GM06990 (cell line): ENCODE results near the gene ARMC8.

ENCODE experiments used
- DNase-seq: peaks from one replicate; pipeline ENCODE4 v3.0.0-alpha.2; 2011; ENCODE audit not compliant: insufficient read length; ENCODE audit errors: extremely low read depth
- H3K27me3 ChIP-seq: replicated peaks from 2 replicates; pipeline ENCODE4 v1.6.0; 2011; ENCODE audit warnings: low read length; ENCODE audit not compliant: control insufficient read depth, insufficient read depth
- H3K36me3 ChIP-seq: 2 replicates; pipeline ENCODE4 v1.5.1; 2011; ENCODE audit warnings: low read length; ENCODE audit not compliant: control insufficient read depth, insufficient read depth
- H3K4me3 ChIP-seq: replicated peaks from 2 replicates; pipeline ENCODE4 v1.5.1; 2011; ENCODE audit warnings: low read depth, mild to moderate bottlenecking, control low read depth, low read length
- TF ChIP-seq, protein P1 (sequence below): IDR thresholded peaks from 2 replicates; pipeline ENCODE4 v1.5.1; 2011; ENCODE audit warnings: low read length, control low read depth, mild to moderate bottlenecking, inconsistent platforms; ENCODE audit not compliant: insufficient read depth, poor library complexity, severe bottlenecking

ARMC8 gene

DNA sequence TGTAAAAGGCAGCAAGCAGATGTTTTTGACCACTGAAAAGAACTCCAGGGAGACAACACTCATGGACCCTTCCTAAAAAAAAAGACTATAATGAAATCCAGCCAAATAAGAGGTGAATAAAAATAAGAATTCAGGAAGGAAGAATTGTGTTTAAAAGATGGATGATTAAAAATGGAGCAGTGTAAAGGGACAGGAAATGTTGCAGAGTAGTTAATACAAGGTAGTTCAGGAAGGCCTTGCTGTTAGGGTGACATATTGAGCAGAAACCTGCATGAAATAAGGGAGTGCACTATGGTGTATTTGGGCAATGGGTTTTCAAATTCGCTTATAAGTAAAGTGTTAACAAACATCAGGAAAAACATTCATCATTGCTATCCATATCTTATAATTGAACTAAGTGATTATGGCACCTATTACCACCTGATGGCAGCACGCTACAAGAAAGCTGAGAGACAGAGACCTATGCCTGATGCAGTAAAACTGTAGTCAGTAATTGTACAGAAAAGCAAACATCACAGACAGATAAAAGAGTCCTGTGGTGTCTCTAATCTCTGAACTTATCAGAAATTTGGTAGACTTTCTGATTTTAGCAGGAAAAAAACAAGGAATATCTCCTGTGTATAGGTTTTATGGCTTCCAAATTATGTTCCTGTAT, 6.6 kb upstream of the ARMC8 start:
- TF ChIP-seq, protein P1, sequence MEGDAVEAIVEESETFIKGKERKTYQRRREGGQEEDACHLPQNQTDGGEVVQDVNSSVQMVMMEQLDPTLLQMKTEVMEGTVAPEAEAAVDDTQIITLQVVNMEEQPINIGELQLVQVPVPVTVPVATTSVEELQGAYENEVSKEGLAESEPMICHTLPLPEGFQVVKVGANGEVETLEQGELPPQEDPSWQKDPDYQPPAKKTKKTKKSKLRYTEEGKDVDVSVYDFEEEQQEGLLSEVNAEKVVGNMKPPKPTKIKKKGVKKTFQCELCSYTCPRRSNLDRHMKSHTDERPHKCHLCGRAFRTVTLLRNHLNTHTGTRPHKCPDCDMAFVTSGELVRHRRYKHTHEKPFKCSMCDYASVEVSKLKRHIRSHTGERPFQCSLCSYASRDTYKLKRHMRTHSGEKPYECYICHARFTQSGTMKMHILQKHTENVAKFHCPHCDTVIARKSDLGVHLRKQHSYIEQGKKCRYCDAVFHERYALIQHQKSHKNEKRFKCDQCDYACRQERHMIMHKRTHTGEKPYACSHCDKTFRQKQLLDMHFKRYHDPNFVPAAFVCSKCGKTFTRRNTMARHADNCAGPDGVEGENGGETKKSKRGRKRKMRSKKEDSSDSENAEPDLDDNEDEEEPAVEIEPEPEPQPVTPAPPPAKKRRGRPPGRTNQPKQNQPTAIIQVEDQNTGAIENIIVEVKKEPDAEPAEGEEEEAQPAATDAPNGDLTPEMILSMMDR: peak; percentile 53
- DNase-seq: no peak
- no peaks in the 10 kb centered on the region for H3K36me3 ChIP-seq
- no peaks in the 10 kb centered on the region for H3K27me3 ChIP-seq
- no peak overlapping the region for H3K4me3 ChIP-seq

DNA sequence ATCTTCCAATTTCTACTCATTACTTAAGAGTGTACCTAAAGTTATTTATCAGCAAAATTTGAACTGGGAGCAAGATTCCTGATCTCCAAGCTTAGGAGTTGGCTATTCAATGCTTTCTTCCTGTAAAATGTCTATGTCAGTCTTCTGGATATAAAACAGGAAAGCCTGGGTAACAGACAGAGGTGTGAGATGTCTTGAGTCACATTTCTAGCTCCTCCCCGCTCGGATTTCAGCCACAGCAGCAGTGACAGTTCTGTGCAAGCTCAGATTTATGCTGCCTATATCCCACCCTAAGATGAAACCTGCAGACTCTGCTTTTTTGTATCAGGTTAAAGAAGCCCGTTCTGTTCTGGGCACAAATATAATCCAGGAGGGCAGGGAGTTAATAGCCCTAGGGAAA, 2.1 kb upstream of the ARMC8 start:
- Histone ChIP-seq H3K4me3 (no peak overlapping the region), H3K27me3 (no peaks in the 10 kb centered on the region), H3K36me3 (no peaks in the 10 kb centered on the region)
- DNase-seq: no peak
- TF ChIP-seq, protein P1: no peak

DNA sequence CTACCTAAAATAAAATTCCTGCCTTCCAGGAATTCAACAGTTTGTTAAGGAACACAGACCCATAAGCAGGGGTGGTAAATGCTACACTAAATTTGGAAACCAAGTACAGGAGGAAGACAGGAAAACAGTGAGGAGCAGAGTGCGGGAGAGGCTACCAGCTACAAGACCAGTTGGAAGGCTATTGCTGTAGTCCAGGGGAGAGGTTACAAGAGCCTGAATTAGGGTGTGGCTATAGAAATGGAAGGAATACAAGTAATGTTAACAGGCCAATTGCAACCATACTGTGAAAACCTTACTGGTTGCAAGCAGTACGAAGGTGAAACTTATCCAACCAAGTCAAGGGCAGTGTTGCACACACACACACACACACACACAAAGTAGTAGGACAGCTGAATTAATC, 880 bp upstream of the ARMC8 start:
- no peaks in the 10 kb centered on the region for H3K36me3 ChIP-seq
- no peaks in the 10 kb centered on the region for H3K27me3 ChIP-seq
- no peak for DNase-seq
- H3K4me3 ChIP-seq: no peak overlapping the region
- TF ChIP-seq, protein P1: no peak

DNA sequence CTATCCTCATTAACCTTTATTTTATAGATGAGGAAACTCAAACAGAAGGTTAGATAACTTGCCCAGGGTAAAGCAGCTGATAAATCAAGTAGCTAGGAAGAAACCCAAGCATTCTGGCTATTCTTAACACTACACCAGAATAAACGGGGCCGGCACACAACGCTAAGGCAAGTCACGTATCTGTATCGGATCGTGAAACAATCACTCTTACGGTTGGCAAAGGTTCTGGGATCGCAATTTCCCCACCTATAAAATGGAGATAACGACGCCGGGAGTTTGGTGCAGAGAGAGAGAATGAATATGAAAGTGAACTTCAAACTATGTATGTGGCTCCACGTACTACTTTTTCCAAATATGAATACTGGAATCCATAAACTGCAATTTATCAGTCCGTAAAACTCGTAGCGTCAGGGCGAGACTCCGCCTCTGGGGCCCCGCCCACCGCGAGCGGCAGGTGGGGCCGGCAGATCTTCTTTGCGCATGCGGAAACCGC, 252 bp upstream of the ARMC8 start:
- no peaks in the 10 kb centered on the region for H3K27me3 ChIP-seq
- peak overlapping the region; percentile 94 for H3K4me3 ChIP-seq
- DNase-seq: peak; percentile 93
- H3K36me3 ChIP-seq: no peaks in the 10 kb centered on the region
- TF ChIP-seq, protein P1: no peak

DNA sequence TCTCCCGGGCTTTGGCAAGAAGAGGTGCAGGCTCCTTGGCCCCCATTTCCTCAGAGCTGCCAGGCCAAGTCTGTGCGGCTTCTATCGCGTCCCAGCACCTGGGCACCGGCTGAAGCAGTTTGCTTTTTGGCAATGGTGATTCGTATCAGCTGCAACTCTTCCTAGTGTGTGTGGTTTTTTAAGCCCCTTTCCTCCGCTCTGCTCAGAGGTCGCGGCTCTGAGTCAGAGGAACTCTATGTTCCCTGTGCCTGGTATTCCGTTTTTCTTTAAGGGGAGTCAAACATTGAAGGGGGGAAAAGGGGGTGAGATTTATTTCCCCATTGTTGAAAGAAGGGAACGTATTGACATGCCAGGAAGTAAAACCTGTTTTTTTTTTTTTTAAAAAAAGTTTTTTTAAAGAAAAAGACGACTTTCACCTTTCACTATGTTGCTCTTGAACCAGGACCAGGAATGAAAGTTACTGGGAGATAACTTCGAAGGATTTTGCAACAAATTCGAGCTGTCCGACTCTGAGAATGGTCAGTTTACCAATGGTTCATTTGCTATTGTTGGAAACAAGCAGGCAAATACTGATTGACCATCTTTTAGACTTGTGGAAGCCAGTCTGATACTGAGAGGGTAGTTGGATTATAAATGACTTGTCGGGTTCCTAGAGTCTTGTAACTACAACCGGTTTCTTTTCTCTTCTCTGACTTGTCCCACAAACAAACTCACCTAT, 1.1 kb downstream of the ARMC8 start:
- TF ChIP-seq, protein P1: no peak
- Histone ChIP-seq H3K4me3 (peak overlapping the region; percentile 94), H3K27me3 (no peaks in the 10 kb centered on the region), H3K36me3 (no peaks in the 10 kb centered on the region; the same call in 1 of the 2 replicates)
- DNase-seq: no peak

DNA sequence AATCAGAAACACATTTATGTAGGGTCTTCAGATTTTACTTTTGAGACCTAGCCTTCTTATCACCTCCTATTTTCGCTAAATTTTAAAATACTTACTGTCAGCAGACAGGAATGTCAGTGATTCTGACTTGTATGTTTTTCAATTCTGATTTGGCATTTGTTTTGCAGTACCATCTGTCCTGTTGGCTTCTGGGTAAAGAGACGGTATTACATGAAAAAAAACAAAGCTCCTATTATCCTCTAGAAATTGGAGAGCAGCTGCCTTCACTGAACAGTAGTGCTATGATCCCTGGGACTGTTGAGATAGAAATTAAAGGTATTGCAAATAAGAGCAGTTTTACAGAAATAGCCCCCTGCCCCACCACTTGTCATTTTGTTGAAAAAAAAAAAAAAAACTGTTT, 8.4 kb downstream of the ARMC8 start:
- no peak for DNase-seq
- Histone ChIP-seq H3K36me3 (no peaks in the 10 kb centered on the region; the same call in 1 of the 2 replicates), H3K4me3 (no peak overlapping the region), H3K27me3 (no peaks in the 10 kb centered on the region)
- TF ChIP-seq, protein P1: no peak
